Lung (tissue), 12 donors: Measurements from ENCODE around the gene VTI1A. TPM values are rescaled to one million over a fixed set of nuclear protein-coding genes. Genes with fewer than 3 reads are reported as not detected.
A peak's percentile ranks its signal among the peaks of the same experiment; 100 is the strongest.

Experiments used
- ATAC-seq: fragments of 200-7000 bp; cut with Tn5 transposase; one replicate; pipeline ENCODE4 v1.9.1; 2020; ENCODE audit warnings: moderate number of reproducible peaks; ENCODE audit not compliant: insufficient read depth, low FRiP score
- DNase-seq, 3 donors: peaks; one replicate each; pipeline ENCODE4 v3.0.0-alpha.2; 2013 to 2017
- H3K27ac ChIP-seq, 2 donors: one replicate each; pipeline ENCODE4 v1.5.1; 2013; ENCODE audit warnings: mild to moderate bottlenecking in 2 of 2, moderate library complexity in 2 of 2, control low read depth in 1 of 2, inconsistent platforms in 1 of 2, low read depth in 1 of 2, low read length in 1 of 2
- H3K27me3 ChIP-seq, 3 donors: one replicate each; pipeline ENCODE4 v1.5.1; 2013; ENCODE audit warnings: low read length in 2 of 3; ENCODE audit not compliant: control insufficient read depth in 3 of 3, insufficient read depth in 3 of 3
- H3K36me3 ChIP-seq, 4 donors: one replicate each; pipeline ENCODE4 v1.5.1; 2013; ENCODE audit warnings: low read length in 4 of 4, mild to moderate bottlenecking in 1 of 4, moderate library complexity in 1 of 4; ENCODE audit not compliant: control insufficient read depth in 4 of 4, insufficient read depth in 4 of 4
- H3K4me1 ChIP-seq, 5 donors: one replicate each; pipeline ENCODE4 v1.5.1; 2013; ENCODE audit warnings: low read length in 5 of 5, mild to moderate bottlenecking in 2 of 5, moderate library complexity in 1 of 5; ENCODE audit not compliant: control insufficient read depth in 5 of 5, insufficient read depth in 5 of 5
- H3K4me3 ChIP-seq: one replicate; pipeline ENCODE4 v1.5.1; 2013; ENCODE audit warnings: mild to moderate bottlenecking, control low read depth, moderate library complexity
- H3K9ac ChIP-seq, 2 donors: one replicate each; pipeline ENCODE4 v1.5.1; 2013; ENCODE audit warnings: low read length in 2 of 2, control low read depth in 1 of 2; ENCODE audit not compliant: insufficient read depth in 1 of 2
- H3K9me3 ChIP-seq, 4 donors: one replicate each; pipeline ENCODE4 v1.5.1; 2013; ENCODE audit warnings: low read length in 3 of 4, mild to moderate bottlenecking in 1 of 4, moderate library complexity in 1 of 4; ENCODE audit not compliant: control insufficient read depth in 4 of 4, insufficient read depth in 3 of 4
- WGBS, 2 donors: extraction: QIAGEN DNeasy Blood & Tissue Kit; methylation state at CpG; one replicate each; pipeline ENCODE4 v1.1.7; 2013; 5-methylcytosine and 5-hydroxymethylcytosine counted together
- polyA plus RNA-seq, 2 donors: library from polyadenylated mRNA; stranded (reverse); fragments of 200-250 nt; gene quantifications; one replicate each; pipeline ENCODE4 v1.2.1, GENCODE V29; 2013
- total RNA-seq, 2 donors: library from RNA; depleted of rRNA in 1 of 2; stranded (reverse); fragments of >200 nt in 1 of 2; gene quantifications; one replicate each; pipeline ENCODE4 v1.2.1, GENCODE V29; 2014 to 2021
- TF ChIP-seq, protein P1 (sequence below): IDR thresholded peaks from 2 replicates; pipeline ENCODE4 v1.5.1; 2012; ENCODE audit warnings: mild to moderate bottlenecking; ENCODE audit errors: control extremely low read depth, extremely low read depth
- donor health status: control.
- donor health status: control.
- donor health status: Bipolar disorder and iron deficiency.
- donor health status: healthy.
- donor health status: DM: yes; HTN: yes; CAD: no.

The VTI1A gene
- total and polyA plus RNA-seq, 4 donors: 9.2 to 48.2 (median 28.4) TPM

DNA sequence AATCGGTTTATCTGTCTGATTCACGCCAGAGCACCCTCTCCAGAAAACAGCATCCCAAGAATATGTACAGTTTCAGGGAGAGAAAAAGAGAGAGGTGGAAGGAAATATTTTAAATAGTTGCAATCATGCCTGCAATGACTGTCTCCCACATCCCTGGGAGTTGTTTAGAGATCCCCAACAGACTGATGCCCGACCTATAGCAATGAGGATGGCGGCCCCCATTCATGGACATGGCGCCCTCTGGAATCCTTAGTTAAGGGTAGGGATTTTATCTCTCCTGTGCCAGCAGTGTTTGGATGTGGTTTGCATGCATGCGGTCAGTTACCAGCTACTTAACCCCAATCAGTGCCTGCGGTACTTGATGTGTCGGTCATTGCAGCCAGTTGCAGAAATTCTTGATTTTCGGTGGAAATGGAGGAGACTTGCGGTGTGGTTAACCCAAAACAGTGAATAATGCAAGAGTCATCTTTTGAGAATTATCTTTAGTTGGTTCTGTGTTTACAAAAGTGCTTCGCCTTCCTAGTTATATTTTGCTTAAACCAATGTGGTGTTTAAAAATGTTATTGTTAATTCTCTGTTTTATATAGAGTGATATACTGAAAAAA, 317.0 kb downstream of the VTI1A start:
- DNase-seq: no peak
- ATAC-seq: no peak
- 96 to 98% methylated on average over 11 of the region's 11 CpGs for WGBS, 2 donors
- Histone ChIP-seq H3K4me1 (peaks cover 0 to 4% (median 0%) of the 10 kb centered on the region in 5 donors), H3K27me3 (no peaks in the 10 kb centered on the region), H3K9ac (no peak overlapping the region), H3K36me3 (no peaks in the 10 kb centered on the region), H3K27ac (no peak overlapping the region), H3K4me3 (no peak overlapping the region), H3K9me3 (no peaks in the 10 kb centered on the region)
- TF ChIP-seq, protein P1, sequence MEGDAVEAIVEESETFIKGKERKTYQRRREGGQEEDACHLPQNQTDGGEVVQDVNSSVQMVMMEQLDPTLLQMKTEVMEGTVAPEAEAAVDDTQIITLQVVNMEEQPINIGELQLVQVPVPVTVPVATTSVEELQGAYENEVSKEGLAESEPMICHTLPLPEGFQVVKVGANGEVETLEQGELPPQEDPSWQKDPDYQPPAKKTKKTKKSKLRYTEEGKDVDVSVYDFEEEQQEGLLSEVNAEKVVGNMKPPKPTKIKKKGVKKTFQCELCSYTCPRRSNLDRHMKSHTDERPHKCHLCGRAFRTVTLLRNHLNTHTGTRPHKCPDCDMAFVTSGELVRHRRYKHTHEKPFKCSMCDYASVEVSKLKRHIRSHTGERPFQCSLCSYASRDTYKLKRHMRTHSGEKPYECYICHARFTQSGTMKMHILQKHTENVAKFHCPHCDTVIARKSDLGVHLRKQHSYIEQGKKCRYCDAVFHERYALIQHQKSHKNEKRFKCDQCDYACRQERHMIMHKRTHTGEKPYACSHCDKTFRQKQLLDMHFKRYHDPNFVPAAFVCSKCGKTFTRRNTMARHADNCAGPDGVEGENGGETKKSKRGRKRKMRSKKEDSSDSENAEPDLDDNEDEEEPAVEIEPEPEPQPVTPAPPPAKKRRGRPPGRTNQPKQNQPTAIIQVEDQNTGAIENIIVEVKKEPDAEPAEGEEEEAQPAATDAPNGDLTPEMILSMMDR: no peak

DNA sequence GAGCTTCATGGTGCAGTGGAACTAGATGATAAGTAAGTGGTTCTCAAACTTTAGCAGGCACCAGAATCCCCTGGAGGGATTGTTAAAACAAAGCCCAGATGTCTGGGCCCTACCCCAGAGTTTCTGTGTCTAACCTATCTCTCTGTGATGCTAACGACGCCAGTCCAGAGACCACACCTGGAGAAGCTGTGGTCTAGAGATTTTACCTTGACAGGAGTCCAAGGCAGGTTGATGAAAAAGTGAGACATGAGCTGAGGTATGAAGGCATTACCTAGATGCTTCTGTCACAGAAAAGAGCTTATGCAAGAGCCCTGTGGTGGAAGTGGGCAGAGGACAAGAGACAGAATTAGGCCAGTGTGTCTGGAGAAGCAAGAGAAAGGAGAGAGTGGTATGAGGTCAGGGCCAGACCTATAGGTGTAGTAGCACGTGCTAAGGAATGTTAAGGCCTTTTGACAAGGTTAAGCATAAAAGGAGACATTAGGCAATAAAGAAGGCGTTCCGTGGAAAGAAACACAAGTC, 318.8 kb downstream of the VTI1A start:
- Histone ChIP-seq H3K4me1 (peaks cover 0 to 4% (median 0%) of the 10 kb centered on the region in 5 donors), H3K27ac (no peak overlapping the region), H3K4me3 (no peak overlapping the region), H3K9ac (no peak overlapping the region), H3K36me3 (no peaks in the 10 kb centered on the region), H3K9me3 (no peaks in the 10 kb centered on the region), H3K27me3 (no peaks in the 10 kb centered on the region)
- no peak for DNase-seq
- 90 to 92% methylated on average over 5 of the region's 5 CpGs for WGBS, 2 donors
- ATAC-seq: no peak
- TF ChIP-seq, protein P1: no peak

DNA sequence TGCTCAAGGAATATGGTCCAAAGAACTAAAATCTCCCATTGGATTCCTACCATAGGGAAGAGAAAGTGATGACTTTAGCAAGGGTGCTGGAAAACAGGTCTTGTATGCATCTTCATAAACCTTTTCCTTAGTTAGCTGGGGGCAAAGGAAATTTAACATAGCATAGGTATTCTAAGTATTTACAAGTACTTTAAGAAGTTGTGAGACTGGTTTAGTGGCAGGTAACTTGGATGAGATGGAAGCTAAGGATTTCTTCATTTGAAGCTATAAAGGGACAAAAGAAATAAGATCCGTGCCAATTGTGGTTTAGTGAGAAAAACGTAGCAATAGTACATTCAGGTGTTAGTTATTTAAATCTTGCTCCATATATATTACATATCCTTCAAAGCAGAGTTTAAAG, 319.6 kb downstream of the VTI1A start:
- Histone ChIP-seq H3K9me3 (no peaks in the 10 kb centered on the region), H3K27ac (no peak overlapping the region), H3K9ac (no peak overlapping the region), H3K27me3 (no peaks in the 10 kb centered on the region), H3K4me3 (no peak overlapping the region), H3K36me3 (no peaks in the 10 kb centered on the region), H3K4me1 (peaks cover 0 to 4% (median 0%) of the 10 kb centered on the region in 5 donors)
- ATAC-seq (no peak), DNase-seq (peak in 1 of 3 donors; percentile 56)
- TF ChIP-seq, protein P1: no peak
- WGBS, 2 donors: 75 to 88% methylated on average over 2 of the region's 2 CpGs
